Measurements from ENCODE around the gene TOM1L1. TPM values are rescaled to one million over a fixed set of nuclear protein-coding genes. Genes with fewer than 3 reads are reported as not detected.

TOM1L1 gene

DNA sequence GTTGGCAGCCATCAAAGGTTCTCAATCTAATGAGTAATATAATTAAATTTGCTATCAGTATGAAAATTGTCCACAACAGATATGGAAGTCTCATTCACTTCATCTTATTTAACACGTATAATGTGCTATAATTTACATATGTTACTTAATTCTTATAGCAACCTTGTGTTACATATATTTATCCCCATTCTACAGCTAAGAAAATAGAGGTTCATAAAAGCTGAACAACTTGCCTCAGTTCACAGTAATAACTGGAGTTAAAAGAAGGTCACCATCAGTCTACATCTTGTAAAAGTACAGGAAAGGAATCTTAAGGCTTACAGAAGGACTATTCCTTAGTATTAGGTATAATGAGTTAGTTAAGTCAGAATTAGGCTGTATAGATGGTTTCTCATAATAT, 95.8 kb downstream of the TOM1L1 start:
- no peak overlapping the region for H2AK5ac ChIP-seq (ENCODE audit: low read length)
- H2BK120ac ChIP-seq (ENCODE audit: low read depth, low read length) = no peak overlapping the region
- H3K56ac ChIP-seq (ENCODE audit: low read length) = no peak overlapping the region
- no peaks in the 10 kb centered on the region for H3K36me3 ChIP-seq (ENCODE audit: control insufficient read depth, insufficient read depth, low read length)
- H4K5ac ChIP-seq (ENCODE audit: low read length) = no peak overlapping the region
- no peaks in the 10 kb centered on the region for H3K4me1 ChIP-seq (ENCODE audit: control insufficient read depth, low read depth, low read length)
- DNase-seq = no peak
- H4K8ac ChIP-seq (ENCODE audit: low read depth, low read length) = no peak overlapping the region
- no peak overlapping the region for H3K23ac ChIP-seq (ENCODE audit: low read length)
- WGBS (ENCODE audit: extremely low coverage, insufficient coverage, low lambda C conversion rate) = no CpG with 5 or more reads among the region's 1 CpG
- no peak overlapping the region for H3K4me3 ChIP-seq (ENCODE audit: low read length)
- H3K27ac ChIP-seq (ENCODE audit: low read depth, low read length) = no peak overlapping the region
- H2BK15ac ChIP-seq (replicated peaks; ENCODE audit: low read depth) = no peak overlapping the region
- no peak overlapping the region for H2BK5ac ChIP-seq (ENCODE audit: low read length)
- no peak overlapping the region for H3K4ac ChIP-seq (ENCODE audit: low read depth, low read length)
- no peaks in the 10 kb centered on the region for H3K79me1 ChIP-seq (ENCODE audit: low read length)
- H3K18ac ChIP-seq (ENCODE audit: low read length) = no peak overlapping the region
- no peaks in the 10 kb centered on the region for H3K79me2 ChIP-seq (ENCODE audit: control insufficient read depth, insufficient read depth, low read length)
- H3K27me3 ChIP-seq (ENCODE audit: insufficient read depth, low read length, poor library complexity) = no peaks in the 10 kb centered on the region
- H3K9ac ChIP-seq (ENCODE audit: low read length) = no peak overlapping the region
- H3K4me2 ChIP-seq (ENCODE audit: low read length) = no peak overlapping the region

DNA sequence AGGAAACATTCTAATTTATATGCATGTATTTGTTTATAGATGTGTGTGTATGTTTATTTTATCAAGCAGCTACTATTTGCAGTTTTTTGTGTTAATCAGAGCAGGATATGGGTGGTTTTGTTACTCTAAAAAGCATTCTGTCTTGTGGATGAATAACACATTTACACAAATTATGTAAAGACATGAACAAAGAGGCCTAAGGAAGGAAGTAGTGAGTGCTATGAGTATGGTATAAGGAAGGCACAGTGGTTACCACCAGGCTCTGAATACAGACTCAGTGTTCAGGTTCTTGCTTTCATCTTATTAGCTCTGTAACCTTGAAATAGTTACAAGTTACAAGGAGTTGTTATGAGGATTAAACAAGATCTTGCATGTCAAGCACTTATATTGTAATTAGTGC, 101.8 kb downstream of the TOM1L1 start:
- Histone ChIP-seq H3K4me1 (ENCODE audit: control insufficient read depth, low read depth, low read length) (no peaks in the 10 kb centered on the region), H3K18ac (ENCODE audit: low read length) (no peak overlapping the region), H2BK15ac (replicated peaks; ENCODE audit: low read depth) (no peak overlapping the region), H3K27ac (ENCODE audit: low read depth, low read length) (no peak overlapping the region), H4K8ac (ENCODE audit: low read depth, low read length) (no peak overlapping the region), H3K4me2 (ENCODE audit: low read length) (no peak overlapping the region), H3K23ac (ENCODE audit: low read length) (no peak overlapping the region), H3K9ac (ENCODE audit: low read length) (no peak overlapping the region), H3K56ac (ENCODE audit: low read length) (no peak overlapping the region), H2AK5ac (ENCODE audit: low read length) (no peak overlapping the region), H2BK120ac (ENCODE audit: low read depth, low read length) (no peak overlapping the region), H2BK5ac (ENCODE audit: low read length) (no peak overlapping the region), H3K4ac (ENCODE audit: low read depth, low read length) (no peak overlapping the region), H3K36me3 (ENCODE audit: control insufficient read depth, insufficient read depth, low read length) (no peaks in the 10 kb centered on the region), H3K79me2 (ENCODE audit: control insufficient read depth, insufficient read depth, low read length) (no peaks in the 10 kb centered on the region), H4K5ac (ENCODE audit: low read length) (no peak overlapping the region), H3K79me1 (ENCODE audit: low read length) (no peaks in the 10 kb centered on the region), H3K27me3 (ENCODE audit: insufficient read depth, low read length, poor library complexity) (no peaks in the 10 kb centered on the region), H3K4me3 (ENCODE audit: low read length) (no peak overlapping the region)
- DNase-seq = no peak

DNA sequence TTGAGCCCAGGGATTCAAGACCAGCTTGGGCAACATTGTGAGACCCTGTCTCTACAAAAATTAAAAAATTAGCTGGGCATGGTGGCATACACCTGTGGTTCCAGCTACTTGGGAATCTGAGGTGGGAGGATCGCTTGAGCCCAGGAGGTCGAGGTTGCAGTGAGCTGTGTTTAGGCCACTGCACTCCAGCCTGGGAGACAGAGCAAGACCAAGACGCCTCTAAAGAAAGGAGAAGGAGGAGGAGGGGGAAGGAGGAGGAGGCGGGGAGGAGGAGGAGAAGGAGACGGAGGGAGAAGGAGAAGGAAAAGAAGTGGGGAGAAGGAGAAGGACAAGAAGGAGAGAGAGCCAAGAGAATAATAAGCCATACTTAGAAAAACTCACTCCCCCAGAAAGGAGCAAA, 103.8 kb downstream of the TOM1L1 start:
- H4K5ac ChIP-seq (ENCODE audit: low read length) = no peak overlapping the region
- WGBS (ENCODE audit: extremely low coverage, insufficient coverage, low lambda C conversion rate) = no CpG with 5 or more reads among the region's 5 CpGs
- H3K27me3 ChIP-seq (ENCODE audit: insufficient read depth, low read length, poor library complexity) = no peaks in the 10 kb centered on the region

DNA sequence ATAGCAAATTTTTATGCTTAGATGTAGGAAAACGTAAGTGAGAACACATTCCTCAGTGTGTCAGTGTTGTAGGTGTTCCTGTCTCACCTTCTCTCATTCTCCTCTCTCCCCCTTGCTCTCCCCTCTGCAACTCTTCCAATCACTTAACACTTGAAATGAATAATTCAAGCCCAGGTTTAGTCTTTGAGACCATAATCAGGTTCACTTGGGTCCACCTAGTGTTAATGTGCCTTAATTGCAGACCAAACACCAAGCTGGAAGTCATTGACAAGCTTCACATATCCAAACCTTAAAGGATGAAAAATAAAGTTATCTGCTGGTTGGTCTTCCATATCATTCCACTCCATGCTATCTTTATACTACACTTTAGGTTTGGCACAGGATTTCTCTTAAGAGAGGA, 104.9 kb downstream of the TOM1L1 start:
- no peak overlapping the region for H3K4ac ChIP-seq (ENCODE audit: low read depth, low read length)
- WGBS (ENCODE audit: extremely low coverage, insufficient coverage, low lambda C conversion rate) = no CpG with 5 or more reads among the region's 1 CpG

More for the DNA sequence above, 103.8 kb downstream of the TOM1L1 start:
- no peaks in the 10 kb centered on the region for H3K36me3 ChIP-seq (ENCODE audit: control insufficient read depth, insufficient read depth, low read length)
- no peak overlapping the region for H2BK120ac ChIP-seq (ENCODE audit: low read depth, low read length)
- H2AK5ac ChIP-seq (ENCODE audit: low read length) = no peak overlapping the region
- no peak overlapping the region for H4K8ac ChIP-seq (ENCODE audit: low read depth, low read length)
- no peak overlapping the region for H2BK5ac ChIP-seq (ENCODE audit: low read length)
- H3K4me1 ChIP-seq (ENCODE audit: control insufficient read depth, low read depth, low read length) = no peaks in the 10 kb centered on the region
- H3K79me1 ChIP-seq (ENCODE audit: low read length) = no peaks in the 10 kb centered on the region
- H3K56ac ChIP-seq (ENCODE audit: low read length) = no peak overlapping the region
- no peak overlapping the region for H3K4me3 ChIP-seq (ENCODE audit: low read length)
- no peak overlapping the region for H3K9ac ChIP-seq (ENCODE audit: low read length)
- H3K4me2 ChIP-seq (ENCODE audit: low read length) = no peak overlapping the region
- H3K79me2 ChIP-seq (ENCODE audit: control insufficient read depth, insufficient read depth, low read length) = no peaks in the 10 kb centered on the region
- no peak for DNase-seq
- no peak overlapping the region for H3K18ac ChIP-seq (ENCODE audit: low read length)
- H2BK15ac ChIP-seq (replicated peaks; ENCODE audit: low read depth) = no peak overlapping the region
- H3K27ac ChIP-seq (ENCODE audit: low read depth, low read length) = no peak overlapping the region
- H3K4ac ChIP-seq (ENCODE audit: low read depth, low read length) = no peak overlapping the region
- no peak overlapping the region for H3K23ac ChIP-seq (ENCODE audit: low read length)

More for the DNA sequence above, 104.9 kb downstream of the TOM1L1 start:
- Histone ChIP-seq H3K36me3 (ENCODE audit: control insufficient read depth, insufficient read depth, low read length) (no peaks in the 10 kb centered on the region), H3K79me2 (ENCODE audit: control insufficient read depth, insufficient read depth, low read length) (no peaks in the 10 kb centered on the region), H3K23ac (ENCODE audit: low read length) (no peak overlapping the region), H3K4me2 (ENCODE audit: low read length) (no peak overlapping the region), H3K27ac (ENCODE audit: low read depth, low read length) (no peak overlapping the region), H3K27me3 (ENCODE audit: insufficient read depth, low read length, poor library complexity) (no peaks in the 10 kb centered on the region), H2BK15ac (replicated peaks; ENCODE audit: low read depth) (no peak overlapping the region), H2BK5ac (ENCODE audit: low read length) (no peak overlapping the region), H2BK120ac (ENCODE audit: low read depth, low read length) (no peak overlapping the region), H4K8ac (ENCODE audit: low read depth, low read length) (no peak overlapping the region), H2AK5ac (ENCODE audit: low read length) (no peak overlapping the region), H3K9ac (ENCODE audit: low read length) (no peak overlapping the region), H3K18ac (ENCODE audit: low read length) (no peak overlapping the region), H4K5ac (ENCODE audit: low read length) (no peak overlapping the region), H3K56ac (ENCODE audit: low read length) (no peak overlapping the region), H3K4me3 (ENCODE audit: low read length) (no peak overlapping the region), H3K79me1 (ENCODE audit: low read length) (no peaks in the 10 kb centered on the region), H3K4me1 (ENCODE audit: control insufficient read depth, low read depth, low read length) (no peaks in the 10 kb centered on the region)
- DNase-seq = peak; percentile 72

Small RNA genes within 50 kb of the gene (small RNA-seq; reads per million reads assigned to genes)
- not detected for gene AC007485.1 (ENCODE audit: insufficient read depth)

Data from mesendoderm (in vitro differentiated cells).